ENCODE results near the gene PLA2G4E.

PLA2G4E gene

GRCh38 chr15:41980654-41981323 is 40.1 kb downstream of the PLA2G4E start:
- no peak for DNase-seq (ENCODE audit: low spot score)
- TF ChIP-seq CTCF (IDR thresholded peaks at IDR 0.05; ENCODE audit: borderline replicate concordance, control extremely low read depth, extremely low read depth, insufficient read depth, missing control alignments): no peak
- in situ Hi-C loops (cut with MboI; ENCODE audit: low sequenced_read_pairs, unreplicated experiment): no loop called here

- in situ Hi-C loops (cut with MboI; ENCODE audit: low sequenced_read_pairs, unreplicated experiment): no loop called here
- TF ChIP-seq CTCF (IDR thresholded peaks at IDR 0.05; ENCODE audit: borderline replicate concordance, control extremely low read depth, extremely low read depth, insufficient read depth, missing control alignments): no peak
- no peak for DNase-seq (ENCODE audit: low spot score)
Observed at GRCh38 chr15:41979493-41980266, 41.2 kb downstream of the PLA2G4E start.

- no peak for DNase-seq (ENCODE audit: low spot score)
- no peak for TF ChIP-seq CTCF (IDR thresholded peaks at IDR 0.05; ENCODE audit: borderline replicate concordance, control extremely low read depth, extremely low read depth, insufficient read depth, missing control alignments)
- in situ Hi-C loops (cut with MboI; ENCODE audit: low sequenced_read_pairs, unreplicated experiment): no loop called here
Observed at GRCh38 chr15:41978534-41978933, 42.3 kb downstream of the PLA2G4E start.

- no peak for DNase-seq (ENCODE audit: low spot score)
- TF ChIP-seq CTCF (IDR thresholded peaks at IDR 0.05; ENCODE audit: borderline replicate concordance, control extremely low read depth, extremely low read depth, insufficient read depth, missing control alignments): no peak
- in situ Hi-C loops (cut with MboI; ENCODE audit: low sequenced_read_pairs, unreplicated experiment): no loop called here
Observed at GRCh38 chr15:41977757-41978383, 43.0 kb downstream of the PLA2G4E start.

- no peak for TF ChIP-seq CTCF (IDR thresholded peaks at IDR 0.05; ENCODE audit: borderline replicate concordance, control extremely low read depth, extremely low read depth, insufficient read depth, missing control alignments)
- in situ Hi-C loops (cut with MboI; ENCODE audit: low sequenced_read_pairs, unreplicated experiment): no loop called here
- no peak for DNase-seq (ENCODE audit: low spot score)
Observed at GRCh38 chr15:41975669-41976068, 45.2 kb downstream of the PLA2G4E start.

GRCh38 chr15:41974041-41974440 is 46.8 kb downstream of the PLA2G4E start:
- DNase-seq (ENCODE audit: low spot score): no peak
- TF ChIP-seq CTCF (IDR thresholded peaks at IDR 0.05; ENCODE audit: borderline replicate concordance, control extremely low read depth, extremely low read depth, insufficient read depth, missing control alignments): no peak
- in situ Hi-C loops (cut with MboI; ENCODE audit: low sequenced_read_pairs, unreplicated experiment): no loop called here

Data from GM13976 (cell line).